ENCODE results near the gene TENT5A. TPM values are rescaled to one million over a fixed set of nuclear protein-coding genes. Genes with fewer than 3 reads are reported as not detected.
"Not testable (repeated sequence)": the region's sequence is repeated elsewhere in the genome, so short reads cannot be mapped to it uniquely, and the experiment has no call there.

The TENT5A gene
- total RNA-seq, 1 donor from 2014 or later = 0.63 TPM

GRCh38 chr6:81747327-81747726, 5.2 kb downstream of the TENT5A start:
- no peak for TF ChIP-seq CTCF (conservative IDR thresholded peaks at IDR 0.05; ENCODE audit: low read depth, low read length)
- DNase-seq (ENCODE audit: low read depth) = no peak
- H3K4me3 ChIP-seq (ENCODE audit: low read depth, low read length) = no peak overlapping the region

DNA sequence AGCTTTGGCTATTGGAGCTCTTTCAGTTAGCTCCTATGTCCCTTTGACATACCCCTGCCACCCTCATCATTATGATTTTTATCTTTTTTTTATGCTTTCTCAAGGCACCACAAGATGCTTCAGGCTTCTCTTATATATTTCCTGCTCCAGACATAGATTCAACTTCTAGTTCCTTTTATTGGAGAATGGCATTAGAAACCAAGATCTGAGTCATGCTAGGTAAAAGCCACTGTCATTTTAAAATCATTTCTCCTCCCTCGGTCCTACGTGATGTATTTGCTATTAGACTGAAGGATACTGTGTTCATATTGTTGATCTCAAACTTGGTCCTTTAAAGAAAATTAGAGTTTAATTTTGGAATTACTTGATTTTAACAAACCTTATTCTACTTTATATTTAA, 8.3 kb downstream of the TENT5A start:
- H3K4me3 ChIP-seq (ENCODE audit: low read depth, low read length) = no peak overlapping the region
- DNase-seq (ENCODE audit: low read depth) = no peak
- TF ChIP-seq CTCF (conservative IDR thresholded peaks at IDR 0.05; ENCODE audit: low read depth, low read length) = no peak

DNA sequence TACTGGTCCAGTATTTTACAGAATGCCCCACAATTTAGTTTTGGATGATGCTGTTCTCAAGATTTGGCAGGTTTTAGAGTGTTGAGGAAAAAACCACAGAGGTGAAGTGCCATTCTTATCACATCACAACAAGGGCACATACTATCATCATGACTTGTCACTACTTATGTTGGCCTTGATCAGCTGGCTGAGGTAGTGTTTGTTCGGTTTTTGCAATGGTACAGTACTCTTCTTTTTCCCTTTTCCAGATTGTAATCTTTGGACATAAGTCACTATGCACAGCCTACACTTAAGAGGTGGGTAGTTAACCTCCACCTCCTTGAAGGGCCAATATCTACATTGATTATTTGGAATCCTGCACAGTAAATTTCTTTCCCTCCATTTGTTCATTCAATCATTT, 8.8 kb downstream of the TENT5A start:
- H3K4me3 ChIP-seq (ENCODE audit: low read depth, low read length) = no peak overlapping the region
- no peak for DNase-seq (ENCODE audit: low read depth)

DNA sequence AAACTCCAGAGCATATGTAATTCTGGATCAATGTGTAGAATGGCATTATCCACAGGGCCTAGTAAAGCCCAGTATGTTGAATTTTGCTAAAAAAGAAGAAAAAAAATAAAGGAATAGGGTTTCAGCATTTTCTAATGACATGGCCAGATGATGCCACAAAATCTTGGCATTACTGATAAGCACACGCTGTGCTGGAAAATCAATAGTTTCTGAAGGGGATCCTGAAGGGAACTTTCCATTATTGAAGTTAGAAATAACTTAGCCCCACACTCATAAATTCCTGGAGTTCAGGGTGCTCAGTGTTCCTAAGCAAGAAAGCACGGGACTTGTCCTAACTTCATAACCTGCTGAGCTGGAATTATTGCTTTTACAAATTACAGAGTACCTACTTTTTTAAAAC, 10.8 kb downstream of the TENT5A start:
- DNase-seq (ENCODE audit: low read depth) = no peak
- H3K4me3 ChIP-seq (ENCODE audit: low read depth, low read length) = no peak overlapping the region
- TF ChIP-seq CTCF (conservative IDR thresholded peaks at IDR 0.05; ENCODE audit: low read depth, low read length) = no peak

More for the DNA sequence above, 8.8 kb downstream of the TENT5A start:
- TF ChIP-seq CTCF (conservative IDR thresholded peaks at IDR 0.05; ENCODE audit: low read depth, low read length) = no peak

DNA sequence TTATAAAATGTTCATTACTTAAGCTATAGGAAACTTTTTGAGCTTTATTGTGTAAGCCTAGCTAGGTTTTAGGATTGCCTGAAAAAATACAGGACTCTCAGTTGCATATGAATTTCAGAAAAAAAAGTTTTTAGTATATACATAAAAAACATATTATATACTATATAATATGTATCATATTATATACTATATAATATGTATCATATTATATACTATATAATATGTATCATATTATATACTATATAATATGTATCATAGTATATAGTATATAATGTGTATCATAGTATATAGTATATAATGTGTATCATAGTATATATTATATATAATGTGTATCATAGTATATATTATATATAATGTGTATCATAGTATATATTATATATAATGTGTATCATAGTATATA, 11.9 kb downstream of the TENT5A start:
- not testable (repeated sequence) for DNase-seq (ENCODE audit: low read depth); H3K4me3 ChIP-seq (ENCODE audit: low read depth, low read length)

DNA sequence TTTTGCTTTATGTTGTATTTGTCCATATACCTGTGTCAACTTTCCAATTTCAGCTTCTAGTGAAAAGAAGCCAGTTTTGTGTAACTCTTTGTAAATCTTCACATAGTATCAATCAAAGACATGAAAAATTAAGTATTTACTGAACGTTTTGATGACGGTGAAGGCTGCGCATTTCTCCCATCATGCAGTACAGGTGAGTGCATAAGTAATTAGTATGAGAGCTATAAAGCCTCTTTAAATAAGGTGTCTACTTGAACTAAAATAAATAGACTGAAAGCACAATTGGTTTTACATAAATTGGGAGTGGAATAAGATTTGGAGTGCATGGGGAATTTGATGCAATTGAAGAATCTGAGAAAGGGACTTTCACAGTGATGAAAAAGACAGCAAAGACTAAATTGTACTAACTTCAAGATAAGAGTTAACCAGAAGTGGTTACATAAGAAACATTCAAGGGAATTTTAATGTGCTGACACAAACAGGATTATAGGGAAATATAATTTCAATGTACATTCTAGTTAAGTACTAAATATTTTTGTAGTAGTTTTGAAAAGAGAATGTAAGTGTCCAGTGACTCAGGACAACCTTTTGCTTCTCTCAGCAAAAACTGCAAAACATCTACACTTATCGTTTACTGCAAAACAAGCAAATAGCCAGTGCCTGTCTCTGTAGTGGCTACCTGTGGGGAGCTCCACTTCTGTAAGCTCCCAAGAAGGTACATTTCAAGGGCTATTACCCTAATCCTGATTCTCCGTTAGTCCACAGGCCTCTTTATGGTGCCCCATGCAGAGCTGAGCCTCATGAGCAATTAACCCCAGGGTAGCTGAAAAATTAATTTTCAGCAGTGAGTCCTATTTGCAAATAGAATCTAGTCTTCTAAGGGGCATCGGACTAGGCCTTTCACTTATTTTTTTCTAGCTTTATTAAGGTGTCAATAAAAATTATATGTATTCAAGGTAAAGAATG, 13.0 kb downstream of the TENT5A start:
- DNase-seq (ENCODE audit: low read depth) = no peak
- TF ChIP-seq CTCF (conservative IDR thresholded peaks at IDR 0.05; ENCODE audit: low read depth, low read length) = no peak
- H3K4me3 ChIP-seq (ENCODE audit: low read depth, low read length) = no peak overlapping the region

DNA sequence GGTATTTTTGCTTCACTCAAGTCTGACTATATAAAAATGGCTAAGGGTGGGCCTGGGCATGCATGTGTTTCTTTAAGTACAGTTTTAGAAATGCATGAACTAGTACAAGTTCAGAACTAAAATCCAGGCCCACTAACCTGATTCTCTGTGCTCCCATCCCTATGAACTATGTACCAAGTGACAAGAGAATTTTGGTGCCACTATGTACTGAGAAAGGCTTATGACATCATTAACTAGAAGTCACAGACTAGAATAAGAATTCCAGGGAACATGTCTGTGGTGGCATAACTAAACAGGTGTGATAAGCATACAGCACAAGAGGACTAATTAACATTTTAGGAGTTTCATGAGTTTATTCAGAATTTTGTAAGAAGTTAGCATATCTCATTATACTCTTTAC, 16.1 kb downstream of the TENT5A start:
- TF ChIP-seq CTCF (conservative IDR thresholded peaks at IDR 0.05; ENCODE audit: low read depth, low read length) = no peak
- DNase-seq (ENCODE audit: low read depth) = no peak

More for the DNA sequence above, 16.1 kb downstream of the TENT5A start:
- H3K4me3 ChIP-seq (ENCODE audit: low read depth, low read length) = no peak overlapping the region
